ENCODE results near the gene ING1.

ING1 gene

GRCh38 chr13:110769097-110769496 lies 55.6 kb downstream of the ING1 start:
- in situ Hi-C loops (cut with MboI; ENCODE audit: low sequenced_read_pairs) = no loop called here

DNA sequence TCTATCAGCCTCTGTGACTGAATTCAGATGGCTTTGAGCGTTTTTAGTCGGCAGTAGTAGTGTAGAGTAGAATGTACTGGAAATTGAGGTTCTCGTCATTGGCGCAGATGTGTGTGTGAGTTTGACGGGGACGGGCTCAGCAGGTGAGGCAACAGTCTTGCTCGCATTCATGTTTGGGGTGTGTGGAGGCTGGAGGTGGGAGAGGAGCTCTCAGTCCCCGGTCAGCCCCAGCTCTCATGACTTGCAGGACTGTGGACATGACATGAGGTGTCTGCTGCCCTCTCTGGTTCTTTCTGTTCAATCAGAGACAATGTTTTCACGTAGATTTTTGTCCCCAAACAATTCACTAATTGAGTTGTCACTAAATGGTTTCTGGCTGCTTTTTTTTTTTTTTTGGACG lies 57.2 kb downstream of the ING1 start:
- in situ Hi-C loops (cut with MboI; ENCODE audit: low sequenced_read_pairs) = no loop called here

DNA sequence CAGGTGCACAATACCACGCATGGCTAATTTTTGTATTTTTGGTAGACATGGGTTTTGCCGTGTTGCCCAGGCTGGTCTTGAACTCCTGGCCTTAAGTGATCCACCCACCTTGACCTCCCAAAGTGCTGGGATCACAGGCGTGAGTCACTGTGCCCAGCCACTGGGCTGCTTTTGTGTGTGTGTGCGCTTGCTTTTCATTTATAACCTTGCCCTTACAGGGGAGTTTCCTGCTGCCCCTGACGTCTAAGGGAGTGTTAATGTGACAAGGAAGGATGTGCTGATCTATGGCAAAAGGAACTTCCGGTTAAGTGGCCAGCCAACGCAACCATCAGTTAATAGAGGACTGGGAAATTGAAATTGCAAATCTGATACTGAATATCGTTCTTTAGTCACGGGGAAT lies 57.7 kb downstream of the ING1 start:
- in situ Hi-C loops (cut with MboI; ENCODE audit: low sequenced_read_pairs) = no loop called here

DNA sequence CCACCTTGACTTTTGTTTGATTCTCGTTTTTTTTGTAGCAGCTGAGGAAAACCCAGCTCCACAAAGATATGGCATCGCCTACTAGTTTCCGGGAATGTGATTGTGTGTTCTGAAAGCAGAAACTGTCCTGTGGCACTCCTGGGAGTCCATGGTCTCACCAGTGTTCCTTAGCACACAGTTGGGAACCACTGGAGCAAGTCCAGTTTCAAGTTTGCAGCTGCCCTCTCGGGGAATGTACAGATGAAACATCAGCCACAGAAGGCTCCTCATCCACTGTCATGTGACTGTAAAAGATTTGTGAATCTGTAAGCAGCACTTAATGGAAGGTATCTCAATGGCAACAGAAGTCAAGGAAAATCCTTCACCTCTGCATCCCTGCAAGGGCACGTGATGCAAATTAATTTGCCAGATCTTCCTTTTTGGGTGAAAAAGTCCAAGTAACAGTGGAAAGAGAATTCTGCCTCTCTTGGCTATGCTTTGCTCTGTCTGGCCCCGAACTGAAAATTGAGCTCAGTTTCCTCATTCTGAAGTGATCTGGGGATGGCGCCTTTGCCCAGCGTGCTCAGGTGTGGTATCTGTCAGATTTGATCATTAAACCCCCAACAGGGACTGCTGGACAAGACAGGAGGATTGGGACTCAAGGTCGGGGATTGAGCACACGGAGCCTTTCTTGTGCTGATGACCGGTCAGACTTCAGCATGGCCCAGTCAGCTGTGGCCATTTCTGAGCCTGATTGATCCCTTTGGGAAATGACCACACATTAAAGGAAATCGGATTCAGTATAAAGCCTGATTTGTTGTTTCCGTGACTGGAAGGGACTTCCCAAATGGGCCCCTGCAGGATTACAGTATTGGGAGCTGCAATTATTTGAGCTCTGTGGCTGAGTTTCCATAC lies 58.8 kb downstream of the ING1 start:
- in situ Hi-C loops (cut with MboI; ENCODE audit: low sequenced_read_pairs) = no loop called here

Measured in hTERT RPE-1 (cell line).